PC-9 (cell line): ENCODE results near the gene FAM236C. TPM values are rescaled to one million over a fixed set of nuclear protein-coding genes. Genes with fewer than 3 reads are reported as not detected.
"Not testable (repeated sequence)": the region's sequence is repeated elsewhere in the genome, so short reads cannot be mapped to it uniquely, and the experiment has no call there.

ENCODE experiments used
- BruUV-seq: library from RNA; stranded (reverse); fragments of 400-500 nt; replicated peaks from 2 replicates; lab custom pipeline; 2021; lab: Mats Ljungman, UMichigan
- CTCF ChIA-PET: fragments of 300-600 bp; sonication (Branson Sonifier 250); formaldehyde crosslinking; loops from one replicate; lab custom pipeline; 2022; ENCODE audit warnings: antibody characterized with exemption; lab: Charles Lee
- POLR2A ChIA-PET: fragments of 300-600 bp; sonication (Branson Sonifier 250); formaldehyde crosslinking; loops from one replicate; lab custom pipeline; 2022; ENCODE audit warnings: antibody characterized with exemption; ENCODE audit not compliant: unreplicated experiment; lab: Charles Lee
- DNase-seq, 2 experiments: peaks; one replicate each; pipeline versions ENCODE4 v3.0.0 to v3.0.0-alpha.2; 2015 to 2022; ENCODE audit warnings: mixed read lengths in 1 of 2
- H2AFZ ChIP-seq: fragments of 200-600 bp; sonication (generic); 2 replicates; pipeline ENCODE4 v1.8.1; 2017; ENCODE audit warnings: antibody characterized with exemption
- H3F3A ChIP-seq: fragments of 200-600 bp; sonication (generic); 2 replicates; pipeline ENCODE4 v1.8.1; 2017; ENCODE audit warnings: antibody characterized with exemption, mild to moderate bottlenecking, low read depth; ENCODE audit not compliant: insufficient read depth
- H3K27ac ChIP-seq: fragments of 200-600 bp; sonication (generic); 2 replicates; pipeline ENCODE4 v1.6.1; 2016; ENCODE audit warnings: mixed run types
- H3K27me3 ChIP-seq: fragments of 200-600 bp; sonication (generic); 2 replicates; pipeline ENCODE4 v1.6.1; 2016; ENCODE audit warnings: low read depth, mixed run types; ENCODE audit not compliant: insufficient read depth
- H3K36me3 ChIP-seq: fragments of 200-600 bp; sonication (generic); 2 replicates; pipeline ENCODE4 v1.6.1; 2016; ENCODE audit warnings: low read depth, mixed run types
- H3K4me1 ChIP-seq: fragments of 200-600 bp; sonication (generic); replicated peaks from 2 replicates; pipeline ENCODE4 v1.6.1; 2016; ENCODE audit warnings: mixed run types; ENCODE audit not compliant: insufficient read depth
- H3K4me2 ChIP-seq: fragments of 200-600 bp; sonication (generic); 2 replicates; pipeline ENCODE4 v1.6.1; 2017; ENCODE audit warnings: mixed run types
- H3K4me3 ChIP-seq: fragments of 200-600 bp; sonication (generic); 2 replicates; pipeline ENCODE4 v1.6.1; 2016; ENCODE audit warnings: mixed run types
- H3K79me2 ChIP-seq: fragments of 200-600 bp; sonication (generic); 2 replicates; pipeline ENCODE4 v1.6.1; 2017; ENCODE audit warnings: low read depth, mixed run types
- H3K9me2 ChIP-seq: fragments of 200-600 bp; sonication (generic); 2 replicates; pipeline ENCODE4 v1.8.1; 2017; ENCODE audit warnings: mild to moderate bottlenecking; ENCODE audit not compliant: insufficient read depth
- H3K9me3 ChIP-seq: fragments of 200-600 bp; sonication (generic); 2 replicates; pipeline ENCODE4 v1.8.1; 2016; ENCODE audit warnings: low read depth; ENCODE audit not compliant: insufficient read depth
- H4K20me1 ChIP-seq: fragments of 200-600 bp; sonication (generic); 2 replicates; pipeline ENCODE4 v1.8.1; 2017; ENCODE audit not compliant: insufficient read depth
- intact Hi-C: fragments of 100-400 bp; cut with micrococcal nuclease; formaldehyde crosslinking; loops from one replicate; pipeline ENCODE4 v1.10.0; 2022; ENCODE audit not compliant: unreplicated experiment
- total RNA-seq: library from RNA; stranded (reverse); gene quantifications from 2 replicates; pipeline ENCODE4 v1.2.3, GENCODE V29; 2021

Gene FAM236C
- total RNA-seq, 1 experiment from 2014 or later, result not detected

DNA sequence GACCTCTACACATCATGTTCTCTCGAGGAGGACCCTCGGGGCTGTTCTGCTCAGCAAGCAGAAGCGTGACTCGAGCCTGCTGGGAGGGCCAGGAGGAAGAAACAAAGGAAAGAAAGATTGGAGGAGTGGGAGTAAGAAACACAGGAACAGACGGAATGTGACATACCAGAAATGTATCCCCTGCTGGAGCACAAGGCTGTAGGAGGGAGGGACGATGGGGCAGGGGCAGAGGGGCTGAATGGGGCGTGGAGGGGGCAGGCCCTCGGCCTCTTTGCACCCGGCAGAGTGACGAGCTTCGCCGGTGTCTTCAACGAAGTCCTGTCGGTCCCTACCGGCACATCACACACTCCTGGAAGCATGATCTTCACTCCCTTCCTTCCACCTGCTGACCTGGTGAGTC, 25.5 kb downstream of the FAM236C start, which contains the start of gene FAM236A:
Gene FAM236A, plus strand, starts transcription at position 301 of the 400 bp plus-strand sequence. Its CDS starts 57 bp downstream, at position 358.
- H3K27me3 ChIP-seq, H3K27ac ChIP-seq, H3K9me2 ChIP-seq, H3K36me3 ChIP-seq, H3K4me1 ChIP-seq, H3K4me2 ChIP-seq, intact Hi-C loops, H3F3A ChIP-seq, BruUV-seq, H3K4me3 ChIP-seq, H3K79me2 ChIP-seq, H4K20me1 ChIP-seq, CTCF ChIA-PET, H2AFZ ChIP-seq, DNase-seq, POLR2A ChIA-PET, H3K9me3 ChIP-seq: not testable (repeated sequence)

DNA sequence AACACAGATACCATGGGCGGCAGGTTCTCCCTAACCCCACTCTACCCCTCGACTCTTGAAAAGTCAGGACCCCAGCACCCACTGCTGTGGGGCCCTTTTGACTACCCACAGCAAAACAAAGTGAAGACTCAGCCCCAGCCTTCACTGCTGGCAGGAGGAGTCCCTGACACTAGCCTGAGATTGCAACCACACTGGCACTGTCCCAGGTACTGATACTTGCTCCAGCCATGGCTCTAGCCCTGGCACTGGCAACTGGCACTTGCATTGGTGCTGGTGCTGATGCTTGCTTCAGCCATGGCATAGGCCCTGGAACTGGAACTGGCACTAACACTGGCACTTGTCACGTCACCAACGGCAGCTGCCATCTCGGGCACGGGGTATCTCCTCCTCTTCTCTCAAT, 29.9 kb downstream of the FAM236C start:
- not testable (repeated sequence) for DNase-seq, BruUV-seq

DNA sequence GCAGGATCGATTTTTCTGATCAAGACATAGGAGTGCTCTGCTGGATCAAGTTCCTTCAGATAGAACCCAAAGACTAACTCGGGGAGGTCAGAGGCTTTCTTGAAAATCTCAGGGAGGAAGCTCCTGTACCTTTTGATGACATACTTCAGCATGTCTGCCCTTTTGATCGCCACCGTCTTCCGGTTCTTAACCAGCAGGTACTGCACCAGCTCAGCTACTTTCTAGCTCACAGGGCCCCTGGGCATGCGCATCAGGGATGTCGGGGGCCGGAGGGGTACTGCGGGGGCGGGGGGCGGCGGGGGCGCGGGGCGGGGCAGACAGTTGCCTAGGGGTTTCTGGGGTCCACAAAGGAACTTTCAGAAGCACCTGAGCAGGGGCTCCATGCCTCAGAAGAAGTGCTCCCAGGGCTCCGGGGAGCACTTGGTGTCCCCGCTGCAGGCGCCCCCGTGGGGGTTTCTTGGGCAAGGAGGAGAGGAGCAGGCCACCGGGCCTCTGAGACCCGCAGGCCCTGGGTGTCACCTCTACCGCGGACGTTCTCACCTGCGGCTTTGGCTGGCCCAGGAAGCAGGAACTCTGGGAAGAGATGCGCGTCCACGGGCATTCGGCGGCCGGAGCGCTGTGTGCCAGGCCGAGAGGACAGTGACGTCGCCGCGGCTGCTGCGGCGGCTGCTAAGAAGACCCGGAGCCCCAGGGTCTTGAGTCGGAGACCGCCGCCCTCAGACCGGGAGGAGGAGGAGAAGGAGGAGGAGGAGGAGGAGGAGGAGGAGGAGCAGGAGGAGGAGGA, 30.8 kb downstream of the FAM236C start:
- H3K27me3 ChIP-seq, H3K4me3 ChIP-seq, H3K4me1 ChIP-seq, BruUV-seq, H3K79me2 ChIP-seq, H3F3A ChIP-seq, CTCF ChIA-PET, H3K9me2 ChIP-seq, POLR2A ChIA-PET, DNase-seq, H2AFZ ChIP-seq, intact Hi-C loops, H3K9me3 ChIP-seq, H3K36me3 ChIP-seq, H4K20me1 ChIP-seq, H3K4me2 ChIP-seq, H3K27ac ChIP-seq: not testable (repeated sequence)

More for the DNA sequence above, 29.9 kb downstream of the FAM236C start:
- H4K20me1 ChIP-seq, H3K4me1 ChIP-seq, H3F3A ChIP-seq, CTCF ChIA-PET, H3K4me2 ChIP-seq, H3K4me3 ChIP-seq, H3K27me3 ChIP-seq, H3K36me3 ChIP-seq, POLR2A ChIA-PET, H3K79me2 ChIP-seq, H3K9me3 ChIP-seq, H2AFZ ChIP-seq, intact Hi-C loops, H3K9me2 ChIP-seq, H3K27ac ChIP-seq: not testable (repeated sequence)

DNA sequence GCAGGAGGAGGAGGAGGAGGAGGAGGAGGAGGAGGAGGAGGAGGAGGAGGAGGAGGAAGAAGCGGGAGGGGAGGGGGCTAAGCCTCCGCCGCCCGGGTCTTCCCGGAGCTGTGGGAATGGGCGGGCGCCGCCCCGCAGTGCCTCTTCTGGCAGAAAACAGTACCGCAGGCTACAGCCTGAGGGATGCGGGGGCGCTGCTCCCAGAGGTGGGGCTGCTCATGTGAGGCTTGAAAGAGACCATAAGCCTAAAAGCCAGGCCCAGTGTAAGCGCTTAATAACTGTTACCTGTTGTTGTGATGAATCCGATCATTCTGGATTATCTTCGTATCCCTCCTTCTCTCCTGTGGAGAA, 31.4 kb downstream of the FAM236C start, which contains the start of gene DMRTC1:
Gene DMRTC1, minus strand, starts transcription at position 19 of the 351 bp plus-strand sequence. CDS start 68,143 bp downstream, outside the sequence.
- POLR2A ChIA-PET, intact Hi-C loops, H2AFZ ChIP-seq, BruUV-seq, H3K9me2 ChIP-seq, H3F3A ChIP-seq, H4K20me1 ChIP-seq, CTCF ChIA-PET, H3K27ac ChIP-seq, H3K4me2 ChIP-seq, H3K36me3 ChIP-seq, DNase-seq, H3K9me3 ChIP-seq, H3K79me2 ChIP-seq, H3K4me3 ChIP-seq, H3K27me3 ChIP-seq, H3K4me1 ChIP-seq: not testable (repeated sequence)

DNA sequence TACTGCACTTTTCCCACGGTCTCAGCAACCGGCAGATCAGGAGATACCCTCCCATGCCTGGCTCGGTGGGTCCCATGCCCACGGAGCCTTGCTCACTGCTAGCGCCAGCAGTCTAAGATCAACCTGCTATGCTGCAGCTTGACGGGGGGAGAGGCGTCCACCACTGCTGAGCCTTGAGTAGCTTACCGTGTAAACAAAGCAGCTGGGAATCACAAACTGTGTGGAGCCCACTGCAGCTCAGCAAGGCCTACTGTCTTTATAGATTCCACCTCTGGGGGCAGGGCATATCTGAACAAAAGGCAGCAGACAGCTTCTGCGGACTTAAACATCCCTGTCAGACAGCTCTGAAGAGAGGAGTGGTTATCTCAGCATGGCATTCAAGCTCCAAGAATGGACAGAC, 47.6 kb downstream of the FAM236C start:
- H3K9me2 ChIP-seq, H4K20me1 ChIP-seq, intact Hi-C loops, DNase-seq, H3F3A ChIP-seq, CTCF ChIA-PET, H3K27ac ChIP-seq, POLR2A ChIA-PET, H3K79me2 ChIP-seq, H3K4me1 ChIP-seq, H3K4me2 ChIP-seq, H3K36me3 ChIP-seq, H3K9me3 ChIP-seq, BruUV-seq, H3K27me3 ChIP-seq, H3K4me3 ChIP-seq, H2AFZ ChIP-seq: not testable (repeated sequence)

Other genes starting within 250 kb of the FAM236C start
- 15.5 and 17.2 TPM in 2 replicates for gene PHKA1, start 198.3 kb upstream of the FAM236C start, total RNA-seq
- not detected in 2 replicates for gene DMRTC1B, start 135.7 kb upstream of the FAM236C start, total RNA-seq
- gene FAM236B, start 130.0 kb upstream of the FAM236C start, total RNA-seq, result not detected in 2 replicates
- gene FAM236D, start 104.4 kb upstream of the FAM236C start, total RNA-seq, result not detected in 2 replicates
- gene FAM236A, start 25.6 kb downstream of the FAM236C start, total RNA-seq, result not detected in 2 replicates
- not detected in 2 replicates for gene DMRTC1, start 31.2 kb downstream of the FAM236C start, total RNA-seq
- not detected in 2 replicates for gene PABPC1L2B, start 90.3 kb downstream of the FAM236C start, total RNA-seq
- not detected in 2 replicates for gene PABPC1L2A, start 166.9 kb downstream of the FAM236C start, total RNA-seq